ENCODE results near the gene EBF3. TPM values are rescaled to one million over a fixed set of nuclear protein-coding genes. Genes with fewer than 3 reads are reported as not detected.

Gene EBF3
- total and polyA plus RNA-seq, 2 experiments from 2014 or later = 0.27 to 0.49 TPM

DNA sequence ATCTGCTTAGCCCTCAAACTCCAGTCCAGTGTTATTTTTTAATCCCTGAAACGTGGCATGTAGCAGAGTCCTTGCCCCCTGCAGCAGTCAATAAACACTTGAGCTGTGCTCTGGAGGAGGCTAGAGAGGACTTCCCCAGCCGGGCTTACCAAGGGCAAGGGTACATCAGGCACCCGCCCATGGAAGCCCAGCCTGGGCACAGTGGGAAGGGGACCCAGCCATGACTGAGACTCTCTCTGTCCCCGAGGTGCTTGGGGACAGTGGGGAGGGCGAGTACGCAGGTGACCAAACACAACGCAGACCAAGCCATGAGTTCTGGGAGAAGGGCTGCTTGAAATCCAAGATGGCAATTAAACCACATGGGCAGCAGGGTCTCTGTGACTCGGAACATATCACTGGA, 45.2 kb downstream of the EBF3 start (continued):
- TF ChIP-seq, protein P1, sequence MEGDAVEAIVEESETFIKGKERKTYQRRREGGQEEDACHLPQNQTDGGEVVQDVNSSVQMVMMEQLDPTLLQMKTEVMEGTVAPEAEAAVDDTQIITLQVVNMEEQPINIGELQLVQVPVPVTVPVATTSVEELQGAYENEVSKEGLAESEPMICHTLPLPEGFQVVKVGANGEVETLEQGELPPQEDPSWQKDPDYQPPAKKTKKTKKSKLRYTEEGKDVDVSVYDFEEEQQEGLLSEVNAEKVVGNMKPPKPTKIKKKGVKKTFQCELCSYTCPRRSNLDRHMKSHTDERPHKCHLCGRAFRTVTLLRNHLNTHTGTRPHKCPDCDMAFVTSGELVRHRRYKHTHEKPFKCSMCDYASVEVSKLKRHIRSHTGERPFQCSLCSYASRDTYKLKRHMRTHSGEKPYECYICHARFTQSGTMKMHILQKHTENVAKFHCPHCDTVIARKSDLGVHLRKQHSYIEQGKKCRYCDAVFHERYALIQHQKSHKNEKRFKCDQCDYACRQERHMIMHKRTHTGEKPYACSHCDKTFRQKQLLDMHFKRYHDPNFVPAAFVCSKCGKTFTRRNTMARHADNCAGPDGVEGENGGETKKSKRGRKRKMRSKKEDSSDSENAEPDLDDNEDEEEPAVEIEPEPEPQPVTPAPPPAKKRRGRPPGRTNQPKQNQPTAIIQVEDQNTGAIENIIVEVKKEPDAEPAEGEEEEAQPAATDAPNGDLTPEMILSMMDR (conservative IDR thresholded peaks at IDR 0.05; ENCODE audit: low read depth in 2 of 2) = no peak

DNA sequence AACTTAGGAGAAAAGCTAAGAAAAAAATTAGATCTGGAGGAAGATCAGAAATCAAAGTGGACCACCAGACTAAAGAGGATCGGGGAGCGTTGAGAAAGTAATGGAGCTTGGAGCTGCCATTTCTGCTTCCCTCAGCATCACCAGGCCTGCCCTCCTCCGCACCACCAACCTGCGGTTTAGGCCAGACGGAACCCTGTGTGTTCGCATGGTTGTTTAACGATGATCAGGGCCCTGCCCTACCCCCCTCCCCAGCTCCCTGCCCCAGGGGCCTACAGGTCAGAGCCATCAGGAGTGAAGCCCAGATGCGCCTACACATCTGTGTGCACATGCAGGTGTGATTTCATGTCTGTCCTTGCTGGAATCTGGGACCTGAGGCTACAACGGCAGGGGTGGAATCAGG, 45.7 kb downstream of the EBF3 start:
- DNase-seq (ENCODE audit: low spot score) = no peak
- H3K27ac Mint-ChIP-seq = no peak overlapping the region
- H3K9me2 ChIP-seq (ENCODE audit: insufficient read depth) = no peaks in the 10 kb centered on the region
- no peak overlapping the region for H3K4me2 ChIP-seq
- no peak overlapping the region for H3K4me3 Mint-ChIP-seq
- no peak for ATAC-seq
- no peaks in the 10 kb centered on the region for H3K9me3 Mint-ChIP-seq
- no peaks in the 10 kb centered on the region for H3K27me3 ChIP-seq (ENCODE audit: insufficient read depth)
- H3K36me3 ChIP-seq (ENCODE audit: insufficient read depth) = no peaks in the 10 kb centered on the region
- H3K27me3 Mint-ChIP-seq (ENCODE audit: insufficient read depth, low read depth, poor library complexity) = peaks cover 9% of the 10 kb centered on the region
- no peaks in the 10 kb centered on the region for H3K4me1 ChIP-seq (ENCODE audit: insufficient read depth)
- no peaks in the 10 kb centered on the region for H3K79me2 ChIP-seq (replicated peaks; ENCODE audit: insufficient read depth)
- H3K4me3 ChIP-seq = no peak overlapping the region
- no peaks in the 10 kb centered on the region for H3K36me3 Mint-ChIP-seq (ENCODE audit: low read depth)
- no peak overlapping the region for H2AFZ ChIP-seq
- no peaks in the 10 kb centered on the region for H3K4me1 Mint-ChIP-seq
- TF ChIP-seq POLR2AphosphoS5 (IDR thresholded peaks at IDR 0.05; ENCODE audit: low read depth) = no peak
- no peak for TF ChIP-seq JUNB (IDR thresholded peaks at IDR 0.05; ENCODE audit: unreplicated experiment)
- no peaks in the 10 kb centered on the region for H3F3A ChIP-seq (replicated peaks; ENCODE audit: low read depth)
- H4K20me1 ChIP-seq (replicated peaks; ENCODE audit: insufficient read depth) = no peaks in the 10 kb centered on the region
- H3K27ac ChIP-seq (ENCODE audit: low read depth) = no peak overlapping the region

DNA sequence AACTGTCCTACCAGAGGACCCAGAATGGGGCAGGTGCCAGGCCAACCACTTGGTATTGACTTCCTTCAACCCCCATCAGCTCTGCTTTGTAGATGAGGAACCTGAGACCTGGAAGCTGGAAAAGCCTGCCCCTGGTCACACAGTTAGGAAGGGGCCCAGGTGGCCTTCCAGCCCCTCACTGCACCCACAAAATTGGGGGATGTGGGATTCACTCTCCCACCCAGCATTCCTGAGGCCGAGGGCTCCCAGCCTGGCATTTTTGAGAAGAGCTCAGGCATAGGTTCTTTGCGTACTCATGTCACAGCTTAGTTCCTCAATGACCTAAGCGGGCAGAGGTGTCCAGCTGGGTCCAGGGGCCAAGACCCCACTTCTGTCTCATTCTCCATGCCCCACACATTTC, 46.1 kb downstream of the EBF3 start:
- no peaks in the 10 kb centered on the region for H3K79me2 ChIP-seq (replicated peaks; ENCODE audit: insufficient read depth)
- H3K4me3 Mint-ChIP-seq = no peak overlapping the region
- H3K4me1 ChIP-seq (ENCODE audit: insufficient read depth) = no peaks in the 10 kb centered on the region
- H3K4me2 ChIP-seq = no peak overlapping the region
- no peaks in the 10 kb centered on the region for H3K9me3 Mint-ChIP-seq
- no peaks in the 10 kb centered on the region for H3K36me3 Mint-ChIP-seq (ENCODE audit: low read depth)
- H3F3A ChIP-seq (replicated peaks; ENCODE audit: low read depth) = no peaks in the 10 kb centered on the region
- no peak for DNase-seq (ENCODE audit: low spot score)
- H3K27ac Mint-ChIP-seq = no peak overlapping the region
- TF ChIP-seq ZNF331 (CRISPR knock-in tag; IDR thresholded peaks at IDR 0.05; ENCODE audit: low read depth) = no peak
- TF ChIP-seq EZH2 (IDR thresholded peaks at IDR 0.05; ENCODE audit: low read depth, unreplicated experiment) = no peak
- TF ChIP-seq JUNB (IDR thresholded peaks at IDR 0.05; ENCODE audit: unreplicated experiment) = no peak
- no peak for TF ChIP-seq ZNF114 (CRISPR knock-in tag; IDR thresholded peaks at IDR 0.05)
- TF ChIP-seq, protein P2, sequence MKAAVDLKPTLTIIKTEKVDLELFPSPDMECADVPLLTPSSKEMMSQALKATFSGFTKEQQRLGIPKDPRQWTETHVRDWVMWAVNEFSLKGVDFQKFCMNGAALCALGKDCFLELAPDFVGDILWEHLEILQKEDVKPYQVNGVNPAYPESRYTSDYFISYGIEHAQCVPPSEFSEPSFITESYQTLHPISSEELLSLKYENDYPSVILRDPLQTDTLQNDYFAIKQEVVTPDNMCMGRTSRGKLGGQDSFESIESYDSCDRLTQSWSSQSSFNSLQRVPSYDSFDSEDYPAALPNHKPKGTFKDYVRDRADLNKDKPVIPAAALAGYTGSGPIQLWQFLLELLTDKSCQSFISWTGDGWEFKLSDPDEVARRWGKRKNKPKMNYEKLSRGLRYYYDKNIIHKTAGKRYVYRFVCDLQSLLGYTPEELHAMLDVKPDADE (IDR thresholded peaks at IDR 0.05) = no peak
- TF ChIP-seq STAT1 (IDR thresholded peaks at IDR 0.05; ENCODE audit: unreplicated experiment) = no peak
- no peak for TF ChIP-seq POLR2AphosphoS5 (IDR thresholded peaks at IDR 0.05; ENCODE audit: low read depth)
- TF ChIP-seq NANOG (IDR thresholded peaks at IDR 0.05; ENCODE audit: borderline replicate concordance) = no peak
- TF ChIP-seq CREB1 (CRISPR knock-in tag; IDR thresholded peaks at IDR 0.05; ENCODE audit: low read depth) = no peak
- TF ChIP-seq, protein P1 (conservative IDR thresholded peaks at IDR 0.05; ENCODE audit: low read depth in 2 of 2) = no peak
- TF ChIP-seq EZH2phosphoT487 (IDR thresholded peaks at IDR 0.05; ENCODE audit: unreplicated experiment) = no peak
- no peak overlapping the region for H3K4me3 ChIP-seq
- H2AFZ ChIP-seq = no peak overlapping the region
- H4K20me1 ChIP-seq (replicated peaks; ENCODE audit: insufficient read depth) = no peaks in the 10 kb centered on the region
- peaks cover 9% of the 10 kb centered on the region for H3K27me3 Mint-ChIP-seq (ENCODE audit: insufficient read depth, low read depth, poor library complexity)
- no peaks in the 10 kb centered on the region for H3K27me3 ChIP-seq (ENCODE audit: insufficient read depth)
- ATAC-seq = no peak
- H3K36me3 ChIP-seq (ENCODE audit: insufficient read depth) = no peaks in the 10 kb centered on the region
- H3K27ac ChIP-seq (ENCODE audit: low read depth) = no peak overlapping the region
- peaks cover 4% of the 10 kb centered on the region; the same call in 2 of the 3 replicates for H3K4me1 Mint-ChIP-seq
- H3K9me2 ChIP-seq (ENCODE audit: insufficient read depth) = no peaks in the 10 kb centered on the region
